Progenitor cell of endocrine pancreas (in vitro differentiated cells): Measurements from ENCODE around the gene OOSP4A. TPM values are rescaled to one million over a fixed set of nuclear protein-coding genes. Genes with fewer than 3 reads are reported as not detected.

Experiments used
- DNase-seq: peaks from one replicate; pipeline ENCODE4 v3.0.0; 2021; ENCODE audit warnings: low spot score; ENCODE audit not compliant: unreplicated experiment
- H3K27ac Mint-ChIP-seq: 2 replicates; pipeline ENCODE4 v1.8.0; 2021; ENCODE audit warnings: mild to moderate bottlenecking, moderate library complexity, mixed read lengths
- H3K27me3 Mint-ChIP-seq: 2 replicates; pipeline ENCODE4 v1.8.0; 2021; ENCODE audit warnings: mixed read lengths
- H3K36me3 Mint-ChIP-seq: 2 replicates; pipeline ENCODE4 v1.8.0; 2022; ENCODE audit warnings: mixed read lengths; ENCODE audit not compliant: insufficient read depth
- H3K4me1 Mint-ChIP-seq: 2 replicates; pipeline ENCODE4 v1.8.0; 2021; ENCODE audit warnings: low read depth, mixed read lengths
- H3K4me3 Mint-ChIP-seq: 2 replicates; pipeline ENCODE4 v1.8.0; 2021; ENCODE audit warnings: low read depth, mild to moderate bottlenecking, moderate library complexity, mixed read lengths
- H3K9me3 Mint-ChIP-seq: 2 replicates; pipeline ENCODE4 v1.8.0; 2021; ENCODE audit warnings: low read depth, mixed read lengths
- total RNA-seq: library from RNA; stranded (reverse); gene quantifications from 2 replicates; pipeline ENCODE4 v1.2.1, GENCODE V29; 2021
- TF ChIP-seq, protein P1 (sequence below): fragments of 200-600 bp; sonication (generic); IDR thresholded peaks from one replicate; pipeline ENCODE4 v1.5.0; 2021; ENCODE audit warnings: antibody characterized with exemption, mild to moderate bottlenecking; ENCODE audit not compliant: unreplicated experiment

Gene OOSP4A
- total RNA-seq, 1 donor from 2014 or later: not detected

DNA sequence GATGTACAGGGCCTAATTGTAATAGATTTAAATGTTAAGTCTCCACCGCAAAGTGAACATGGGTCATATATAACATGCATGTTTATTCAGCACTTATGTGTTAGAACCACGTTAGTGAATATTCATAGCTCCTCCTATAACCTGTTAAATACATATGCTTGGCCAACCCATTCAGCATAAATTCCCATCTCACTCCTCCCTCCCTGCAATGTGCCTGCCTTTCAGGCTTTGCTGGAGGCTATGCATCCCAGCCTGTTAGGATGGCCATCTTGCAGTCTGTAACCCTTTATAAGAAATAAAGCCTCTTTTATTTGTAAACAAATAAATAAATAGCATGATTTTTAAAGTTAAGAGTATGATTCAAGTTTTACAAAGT, 1.7 kb upstream of the OOSP4A start:
- Mint-ChIP-seq H3K9me3 (peaks cover 8% of the 10 kb centered on the region), H3K36me3 (no peaks in the 10 kb centered on the region), H3K4me3 (no peak overlapping the region), H3K4me1 (peaks cover 18% of the 10 kb centered on the region), H3K27ac (no peak overlapping the region), H3K27me3 (no peaks in the 10 kb centered on the region)
- no peak for DNase-seq
- TF ChIP-seq, protein P1, sequence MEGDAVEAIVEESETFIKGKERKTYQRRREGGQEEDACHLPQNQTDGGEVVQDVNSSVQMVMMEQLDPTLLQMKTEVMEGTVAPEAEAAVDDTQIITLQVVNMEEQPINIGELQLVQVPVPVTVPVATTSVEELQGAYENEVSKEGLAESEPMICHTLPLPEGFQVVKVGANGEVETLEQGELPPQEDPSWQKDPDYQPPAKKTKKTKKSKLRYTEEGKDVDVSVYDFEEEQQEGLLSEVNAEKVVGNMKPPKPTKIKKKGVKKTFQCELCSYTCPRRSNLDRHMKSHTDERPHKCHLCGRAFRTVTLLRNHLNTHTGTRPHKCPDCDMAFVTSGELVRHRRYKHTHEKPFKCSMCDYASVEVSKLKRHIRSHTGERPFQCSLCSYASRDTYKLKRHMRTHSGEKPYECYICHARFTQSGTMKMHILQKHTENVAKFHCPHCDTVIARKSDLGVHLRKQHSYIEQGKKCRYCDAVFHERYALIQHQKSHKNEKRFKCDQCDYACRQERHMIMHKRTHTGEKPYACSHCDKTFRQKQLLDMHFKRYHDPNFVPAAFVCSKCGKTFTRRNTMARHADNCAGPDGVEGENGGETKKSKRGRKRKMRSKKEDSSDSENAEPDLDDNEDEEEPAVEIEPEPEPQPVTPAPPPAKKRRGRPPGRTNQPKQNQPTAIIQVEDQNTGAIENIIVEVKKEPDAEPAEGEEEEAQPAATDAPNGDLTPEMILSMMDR: no peak

DNA sequence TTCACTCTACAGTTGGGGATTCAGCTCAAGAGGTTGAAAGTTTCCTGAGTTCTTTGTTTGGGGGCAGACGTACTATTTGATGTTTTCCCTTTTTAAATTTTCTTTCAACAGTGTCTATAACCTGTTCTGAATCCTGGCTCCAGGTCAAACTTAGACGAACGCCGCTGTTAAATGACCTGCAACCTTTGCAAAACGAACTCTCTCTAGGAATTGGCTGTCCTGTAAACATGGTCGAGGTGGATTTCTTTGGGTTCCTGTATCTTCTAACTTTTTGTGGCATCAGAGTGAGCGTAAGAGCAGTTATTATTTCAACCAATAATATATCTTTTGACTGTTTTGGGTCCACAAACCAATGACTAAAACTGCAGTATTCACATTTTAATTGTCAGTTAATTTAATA, 1.6 kb downstream of the OOSP4A start:
- TF ChIP-seq, protein P1: no peak

DNA sequence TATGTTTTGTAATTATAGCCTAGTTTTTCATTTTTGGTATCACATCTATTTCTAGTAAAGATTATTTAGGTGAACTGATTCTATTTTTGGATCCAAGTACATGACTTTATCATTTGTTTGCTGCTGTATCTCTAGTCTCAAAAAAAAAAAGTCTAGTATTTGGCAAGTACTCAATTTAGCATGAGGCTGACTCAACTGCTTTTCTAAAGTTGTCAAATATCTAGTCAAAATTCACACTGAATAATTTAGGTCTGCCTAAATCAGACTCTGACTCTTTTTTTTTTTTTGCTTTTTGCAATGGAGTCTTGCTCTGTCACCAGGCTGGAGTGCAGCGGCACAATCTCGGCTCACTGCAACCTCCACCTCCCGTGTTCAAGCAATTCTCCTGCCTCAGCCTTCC, 2.4 kb downstream of the OOSP4A start:
- DNase-seq: no peak
- H3K36me3 Mint-ChIP-seq: no peaks in the 10 kb centered on the region
- H3K9me3 Mint-ChIP-seq: peaks cover 3% of the 10 kb centered on the region
- no peak overlapping the region for H3K4me3 Mint-ChIP-seq
- H3K4me1 Mint-ChIP-seq: peaks cover 11% of the 10 kb centered on the region
- no peak overlapping the region for H3K27ac Mint-ChIP-seq
- no peaks in the 10 kb centered on the region for H3K27me3 Mint-ChIP-seq
- TF ChIP-seq, protein P1: no peak

More for the DNA sequence above, 1.6 kb downstream of the OOSP4A start:
- no peak for DNase-seq
- Mint-ChIP-seq H3K4me3 (no peak overlapping the region), H3K27me3 (no peaks in the 10 kb centered on the region), H3K4me1 (peaks cover 13% of the 10 kb centered on the region), H3K36me3 (no peaks in the 10 kb centered on the region), H3K27ac (no peak overlapping the region), H3K9me3 (peaks cover 6% of the 10 kb centered on the region)

DNA sequence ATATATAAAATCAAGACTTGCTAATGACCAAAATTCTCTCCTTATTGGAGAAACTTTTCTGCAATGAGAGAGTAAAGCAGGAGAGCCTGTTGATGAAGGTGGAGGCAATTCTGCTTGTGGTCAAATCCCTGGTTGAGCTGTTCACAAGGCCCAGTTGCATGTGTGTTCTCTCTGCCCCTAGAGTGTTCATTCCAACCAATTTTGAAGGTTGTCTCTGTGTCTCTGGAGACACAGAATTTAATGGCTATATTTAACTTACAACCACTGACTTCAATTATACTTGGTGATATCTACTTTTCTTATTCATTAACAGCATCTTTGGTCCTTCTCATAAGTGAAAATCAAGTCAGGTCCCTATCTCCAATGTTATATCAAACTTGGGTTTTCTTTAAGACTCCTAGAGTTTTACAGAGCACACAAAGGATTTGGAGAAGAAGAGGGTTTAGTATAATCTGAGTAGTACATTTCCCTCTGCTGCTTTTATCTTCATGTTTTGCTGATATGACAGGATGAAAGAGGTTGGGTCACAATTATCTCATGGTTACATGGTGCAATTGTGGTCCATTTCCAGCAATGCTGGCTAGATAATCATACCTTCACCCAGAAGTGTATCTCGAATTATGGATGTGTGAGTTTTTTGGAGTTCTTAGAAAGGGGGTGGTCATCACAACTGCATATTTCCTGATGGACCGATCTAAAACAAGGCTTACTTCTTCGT, 4.0 kb downstream of the OOSP4A start:
- Mint-ChIP-seq H3K4me3 (no peak overlapping the region), H3K4me1 (peaks cover 6% of the 10 kb centered on the region), H3K36me3 (no peaks in the 10 kb centered on the region), H3K27me3 (no peaks in the 10 kb centered on the region), H3K9me3 (peaks cover 3% of the 10 kb centered on the region), H3K27ac (no peak overlapping the region)
- TF ChIP-seq, protein P1: no peak
- DNase-seq: no peak

DNA sequence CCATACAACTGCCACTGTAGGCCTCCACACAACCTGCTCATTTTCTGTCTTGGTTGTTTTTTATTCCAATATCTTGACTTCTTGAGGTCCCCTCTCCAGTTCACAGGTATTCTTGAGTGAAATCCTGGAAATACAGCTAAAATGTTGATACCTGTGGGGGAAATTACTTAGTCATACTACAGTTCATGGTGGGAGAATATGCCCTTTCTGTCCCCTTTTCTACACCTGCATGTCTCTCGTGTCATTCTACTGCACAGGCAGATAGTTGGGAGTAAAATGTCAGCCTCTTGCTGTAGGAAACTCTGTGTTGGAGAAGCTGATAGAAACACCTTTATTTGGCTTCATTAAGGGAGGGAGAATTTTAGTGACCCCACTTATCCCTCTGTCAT, 4.6 kb downstream of the OOSP4A start:
- TF ChIP-seq, protein P1: no peak
- peaks cover 10% of the 10 kb centered on the region for H3K4me1 Mint-ChIP-seq
- no peaks in the 10 kb centered on the region for H3K27me3 Mint-ChIP-seq
- peaks cover 3% of the 10 kb centered on the region for H3K9me3 Mint-ChIP-seq
- H3K27ac Mint-ChIP-seq: no peak overlapping the region
- H3K36me3 Mint-ChIP-seq: no peaks in the 10 kb centered on the region
- no peak for DNase-seq
- no peak overlapping the region for H3K4me3 Mint-ChIP-seq
